ENCODE data around the gene VDAC1.
"Not testable (repeated sequence)": the region's sequence is repeated elsewhere in the genome, so short reads cannot be mapped to it uniquely, and the experiment has no call there.

The VDAC1 gene, protein sequence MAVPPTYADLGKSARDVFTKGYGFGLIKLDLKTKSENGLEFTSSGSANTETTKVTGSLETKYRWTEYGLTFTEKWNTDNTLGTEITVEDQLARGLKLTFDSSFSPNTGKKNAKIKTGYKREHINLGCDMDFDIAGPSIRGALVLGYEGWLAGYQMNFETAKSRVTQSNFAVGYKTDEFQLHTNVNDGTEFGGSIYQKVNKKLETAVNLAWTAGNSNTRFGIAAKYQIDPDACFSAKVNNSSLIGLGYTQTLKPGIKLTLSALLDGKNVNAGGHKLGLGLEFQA

DNA sequence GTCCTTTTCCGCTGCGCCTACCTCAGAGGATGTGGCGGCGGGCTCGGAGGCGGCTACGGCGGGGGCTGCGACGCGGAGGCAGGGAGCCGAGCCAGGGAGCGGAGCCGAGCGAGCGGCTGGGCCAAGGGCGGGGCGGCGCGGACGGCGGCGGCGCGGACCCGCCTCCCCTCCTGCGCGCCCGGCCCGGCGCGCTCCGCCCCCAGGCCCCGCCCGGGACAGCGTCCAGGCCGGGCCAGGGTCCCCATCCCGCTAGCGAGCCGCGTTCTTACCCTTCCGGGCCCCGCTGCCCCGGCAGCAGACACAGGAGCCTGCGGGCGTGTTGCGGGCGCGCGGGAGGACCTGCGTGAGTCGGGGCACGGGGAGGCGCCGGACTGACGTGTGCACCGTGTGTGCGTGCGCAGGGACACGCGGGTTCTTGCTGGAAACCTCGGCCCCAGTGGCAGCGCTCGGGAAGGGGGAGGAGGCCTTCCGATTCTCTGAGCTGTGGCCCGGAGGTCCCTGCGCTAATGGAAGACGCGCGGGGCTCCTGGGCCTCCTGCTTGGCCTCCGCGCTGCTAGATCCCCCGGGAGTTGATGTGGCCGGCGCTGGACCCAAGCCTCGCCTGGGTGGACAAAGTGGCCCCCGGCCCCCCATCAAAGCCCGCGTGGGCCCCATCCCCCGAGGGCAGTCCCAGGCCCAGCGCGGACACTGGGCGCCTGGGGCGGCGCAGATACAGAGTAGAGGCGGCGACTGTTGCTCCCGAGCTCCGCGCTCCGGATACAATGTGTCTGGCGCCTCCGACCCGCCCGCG is at the start of gene VDAC1:
VDAC1 (minus strand) TSS at position 350 of the 791 bp plus-strand sequence. CDS start 11,963 bp downstream, outside the sequence.
- peak in 54 of 56 donors; percentile 38 to 95 (median 78) for DNase-seq

DNA sequence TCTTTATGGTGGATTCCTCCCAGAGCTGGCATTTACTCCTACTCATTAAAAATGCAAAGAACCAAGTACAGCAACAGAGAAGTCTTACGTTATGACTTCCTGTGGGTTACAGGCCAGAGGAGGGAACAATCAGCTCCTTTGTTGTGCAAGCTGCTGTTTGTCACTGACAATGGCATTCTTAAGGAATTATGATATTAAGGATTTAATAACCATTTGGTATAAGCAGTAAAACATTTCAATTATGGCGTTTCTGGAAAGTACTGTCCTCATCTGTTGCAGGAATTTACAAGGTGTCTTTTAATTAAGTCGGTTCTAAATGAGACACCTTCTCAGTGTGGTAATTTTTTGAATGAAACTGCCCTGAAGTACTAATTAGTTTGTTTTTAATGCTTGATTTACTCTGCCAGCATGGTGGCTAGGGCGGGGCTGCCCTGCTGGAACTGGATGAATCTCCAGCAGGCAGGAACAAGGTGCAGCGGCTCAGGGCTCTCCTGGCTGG is 49.1 kb upstream of the VDAC1 start:
- peak in 1 of 56 donors; percentile 28 for DNase-seq

- DNase-seq: no peak
These were observed 48.6 kb upstream of the VDAC1 start for GRCh38 chr5:134053314-134053839.

- DNase-seq: no peak
These were observed 46.5 kb upstream of the VDAC1 start for GRCh38 chr5:134051305-134051704.

GRCh38 chr5:134048864-134049263 is 44.1 kb upstream of the VDAC1 start:
- no peak for DNase-seq

DNA sequence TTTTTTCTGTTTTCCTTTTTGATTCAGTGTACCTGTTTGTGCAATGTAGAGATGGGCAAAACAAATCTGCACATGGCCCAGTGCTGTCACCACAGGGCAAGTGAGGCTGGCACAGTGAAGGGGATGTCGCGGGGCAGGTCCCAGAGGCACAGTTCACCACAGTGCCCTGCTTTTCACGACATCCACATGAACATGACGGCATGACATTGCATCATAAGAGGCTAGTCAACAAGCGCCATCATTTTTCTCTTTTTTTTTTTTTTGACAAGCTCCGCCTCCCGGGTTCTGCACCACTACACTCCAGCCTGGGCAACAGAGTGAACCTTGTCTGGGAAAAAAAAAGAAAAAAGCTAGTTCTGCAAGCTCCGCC is 42.9 kb upstream of the VDAC1 start:
- DNase-seq: no peak

GRCh38 chr5:134046801-134047686 is 42.3 kb upstream of the VDAC1 start:
- DNase-seq: no peak

- no peak for DNase-seq
These were observed 41.6 kb upstream of the VDAC1 start for GRCh38 chr5:134046330-134046729.

DNA sequence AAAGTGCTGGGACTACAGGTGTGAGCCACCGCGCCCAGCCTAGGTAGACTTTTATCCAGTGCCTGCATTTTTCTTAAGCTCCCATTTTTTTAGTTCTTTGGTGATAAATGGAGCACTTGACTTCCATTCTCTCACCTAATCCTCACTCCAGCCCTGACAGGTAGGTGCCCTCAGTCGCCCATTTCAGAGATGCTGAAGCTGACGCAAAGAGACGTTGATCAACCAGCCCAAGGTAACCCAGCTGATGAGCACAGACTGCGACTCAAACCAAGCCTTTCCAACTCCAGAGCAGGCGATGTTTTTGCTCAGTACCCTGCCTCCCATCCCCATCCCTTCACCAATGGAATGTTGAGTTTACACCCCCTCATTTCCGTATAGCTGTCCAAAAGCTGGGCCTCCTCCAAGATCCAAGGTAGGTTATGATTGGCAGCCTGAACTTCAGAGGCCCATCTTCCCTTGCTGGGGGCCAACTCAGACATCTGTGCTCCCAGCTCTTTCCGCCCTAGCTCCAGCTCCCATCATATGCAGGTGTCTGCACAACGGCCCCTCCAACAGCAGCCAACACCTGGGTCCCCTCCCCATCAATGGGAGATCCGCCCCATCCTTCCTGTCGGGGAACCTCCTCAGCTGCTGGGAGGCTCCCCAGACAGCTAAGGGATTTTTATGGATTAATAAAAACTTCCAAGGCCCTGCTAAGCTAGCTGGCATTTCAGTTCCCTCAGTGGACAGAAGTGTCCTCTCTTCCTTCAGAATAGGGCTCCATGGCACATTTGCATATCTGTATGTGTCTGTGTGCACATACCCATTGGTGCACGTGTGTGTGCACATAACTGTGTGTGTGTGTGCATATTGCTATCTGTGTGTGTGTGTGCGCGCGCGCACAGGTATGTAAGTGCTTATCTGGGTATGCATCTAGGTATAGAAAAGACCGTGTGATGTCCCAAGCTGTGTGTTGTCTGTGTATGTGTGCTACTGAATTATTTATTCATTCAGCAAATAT is 39.3 kb upstream of the VDAC1 start:
- DNase-seq: no peak

DNA sequence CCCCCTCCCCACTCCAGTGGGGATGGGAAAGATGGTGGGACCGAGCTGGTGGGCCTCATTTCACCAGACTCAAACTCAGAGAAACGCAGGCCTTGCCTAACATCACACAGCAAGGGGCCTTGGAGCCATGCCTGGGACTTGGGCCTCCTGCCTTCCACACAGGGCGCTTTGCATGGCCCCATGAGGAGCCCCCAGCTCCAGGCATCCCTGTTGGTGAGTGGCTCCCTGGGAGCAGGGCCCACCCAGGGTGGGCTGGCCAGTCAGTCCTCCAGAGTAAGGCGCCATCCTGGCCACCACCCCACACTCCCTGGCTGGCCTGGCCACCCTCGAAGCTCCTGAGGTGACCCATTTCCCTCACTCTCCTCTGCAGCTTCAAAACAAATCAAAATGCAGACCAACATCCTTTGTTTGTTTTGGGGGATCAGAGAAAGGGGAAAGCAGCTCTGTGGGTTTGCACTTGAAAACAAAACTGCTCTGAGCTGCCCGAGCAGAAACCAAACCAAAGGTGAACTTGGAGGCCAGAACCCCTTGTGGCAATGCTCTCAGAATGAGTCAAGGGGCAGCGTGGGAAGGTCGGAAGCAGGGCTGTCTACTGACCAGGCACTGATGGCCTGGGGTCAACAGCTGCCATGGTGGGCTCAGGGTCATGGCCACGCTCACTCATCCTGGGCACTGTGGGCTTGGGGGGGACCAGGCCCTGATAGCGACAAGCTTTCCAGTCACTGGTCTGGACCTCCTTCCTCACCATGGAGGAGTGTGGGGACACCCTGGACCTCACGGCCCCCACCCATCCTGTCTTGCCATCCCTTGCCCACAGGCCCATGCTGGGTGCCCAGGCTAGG is 37.0 kb upstream of the VDAC1 start:
- DNase-seq: no peak

- DNase-seq: no peak
These were observed 33.4 kb upstream of the VDAC1 start for GRCh38 chr5:134038138-134038537.

DNA sequence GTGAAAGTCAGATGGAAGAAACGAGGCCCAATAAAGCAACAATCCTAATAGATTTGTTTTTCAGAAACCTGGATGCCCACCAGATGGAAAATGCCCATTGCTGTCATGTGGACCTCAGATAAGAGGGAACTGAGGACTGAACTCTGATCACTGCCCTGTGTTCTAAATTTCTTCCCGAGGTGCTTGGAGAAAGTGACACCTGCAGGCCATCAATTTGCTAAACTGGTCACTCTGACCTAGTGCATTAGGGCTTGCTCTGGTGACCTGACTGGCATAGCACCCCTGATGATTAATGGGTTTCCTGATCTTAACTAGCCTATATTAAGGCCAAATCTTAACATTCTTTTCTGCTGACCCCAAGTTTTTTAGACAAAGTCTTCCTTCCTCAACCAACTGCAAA is 32.4 kb upstream of the VDAC1 start:
- DNase-seq: no peak

DNA sequence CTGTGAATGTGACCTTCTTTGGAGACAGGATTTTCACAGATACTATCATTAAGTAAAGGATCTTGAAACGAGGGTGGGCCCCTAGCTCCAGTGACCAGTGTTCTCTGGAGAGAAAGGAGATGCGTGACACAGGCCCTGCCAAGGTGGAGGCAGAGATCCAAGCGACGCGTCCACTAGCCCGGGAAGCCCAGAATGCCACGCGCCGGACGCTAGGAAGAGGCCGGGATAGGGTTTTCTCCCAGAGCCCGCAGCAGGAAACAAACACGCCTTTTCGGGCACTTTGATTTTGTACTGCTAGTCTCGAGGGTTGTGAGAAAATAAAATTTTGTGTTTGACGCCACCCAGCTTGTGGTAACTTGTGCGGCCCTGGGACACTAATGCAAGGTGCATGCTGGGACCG is 29.6 kb upstream of the VDAC1 start:
- DNase-seq: no peak

DNA sequence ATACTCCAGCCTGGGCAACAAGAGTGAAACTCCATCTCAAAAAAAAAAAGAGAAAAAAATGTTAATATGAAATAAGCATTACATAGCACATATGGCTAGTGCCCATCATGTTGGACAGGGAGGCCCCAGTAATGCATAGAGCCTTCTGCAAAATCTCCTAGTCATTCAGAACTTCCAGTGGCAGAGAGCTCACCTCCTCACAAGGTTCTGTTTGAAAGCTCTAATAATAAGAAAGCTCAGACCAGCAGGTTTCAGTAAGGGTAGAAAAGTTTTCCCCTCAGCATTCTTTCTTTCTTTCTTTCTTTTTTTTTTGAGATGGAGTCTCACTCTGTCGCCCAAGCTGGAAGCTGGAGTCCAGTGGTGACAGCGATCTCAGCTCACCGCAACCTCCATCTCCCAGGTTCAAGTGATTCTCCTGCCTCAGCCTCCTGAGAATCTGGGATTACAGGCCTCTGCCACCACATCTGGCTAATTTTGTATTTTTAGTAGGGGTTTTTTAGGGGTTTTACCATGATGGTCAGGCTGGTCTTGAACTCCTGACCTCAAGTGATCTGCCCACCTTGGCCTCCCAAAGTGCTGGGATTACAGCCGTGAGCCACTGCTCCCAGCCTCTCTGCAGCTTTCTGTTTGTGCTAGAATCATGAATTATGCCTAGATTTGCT is 25.7 kb upstream of the VDAC1 start:
- not testable (repeated sequence) for DNase-seq

DNA sequence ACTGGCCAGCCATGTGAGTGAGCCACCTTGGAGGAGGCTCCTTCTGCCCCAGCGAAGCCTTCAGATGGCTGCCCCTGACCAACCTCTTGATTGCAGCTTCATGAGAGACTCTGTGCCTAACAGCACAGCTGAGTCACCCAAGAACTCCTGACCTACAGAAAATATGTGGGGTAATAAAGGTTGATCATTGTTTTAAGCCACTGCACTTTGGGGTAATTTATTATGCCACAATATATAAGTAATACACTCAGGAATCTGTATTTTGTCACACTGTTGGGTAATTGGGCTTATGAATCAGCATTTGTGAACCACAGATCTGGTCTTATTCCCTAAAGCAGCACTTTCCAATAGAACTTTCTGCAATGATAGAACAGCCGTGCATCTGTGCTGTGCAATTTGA is 24.4 kb upstream of the VDAC1 start:
- DNase-seq: no peak

GRCh38 chr5:134028496-134028895 is 23.7 kb upstream of the VDAC1 start:
- no peak for DNase-seq

DNA sequence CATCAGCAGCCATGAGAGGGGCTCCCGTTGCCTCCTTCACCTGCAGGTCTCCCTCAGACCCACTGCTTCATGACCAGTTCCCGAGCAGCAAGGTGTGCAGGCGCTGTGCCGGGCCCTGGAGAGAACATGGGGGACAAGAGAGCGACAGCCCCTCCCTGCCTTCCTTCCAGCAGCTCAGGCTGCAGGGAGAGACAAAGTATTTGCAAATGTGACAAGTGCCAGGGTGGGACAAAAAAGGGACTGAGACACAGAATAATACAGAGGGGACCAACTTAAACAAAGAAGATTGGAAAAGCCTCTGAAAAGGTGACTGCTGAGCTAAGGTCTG is 22.5 kb upstream of the VDAC1 start:
- no peak for DNase-seq

GRCh38 chr5:134026521-134027287 is 21.9 kb upstream of the VDAC1 start:
- peak in 8 of 56 donors; percentile 2 to 30 (median 16) for DNase-seq
